Ectodermal cell (in vitro differentiated cells): ENCODE results near the gene RGS7.
"Not testable (repeated sequence)": the region's sequence is repeated elsewhere in the genome, so short reads cannot be mapped to it uniquely, and the experiment has no call there.

ENCODE experiments used
- H3K27ac ChIP-seq: 2 replicates; pipeline ENCODE4 v1.7.0; 2013; ENCODE audit warnings: mild to moderate bottlenecking, low read depth, low read length; ENCODE audit not compliant: insufficient read depth, poor library complexity, severe bottlenecking
- H3K27me3 ChIP-seq: 2 replicates; pipeline ENCODE4 v1.7.0; 2013; ENCODE audit warnings: mild to moderate bottlenecking, low read length; ENCODE audit not compliant: insufficient read depth, control insufficient read depth, poor library complexity, severe bottlenecking
- H3K36me3 ChIP-seq: one replicate; pipeline ENCODE4 v1.7.0; 2013; ENCODE audit warnings: low read length; ENCODE audit not compliant: control insufficient read depth, insufficient read depth
- H3K4me1 ChIP-seq: one replicate; pipeline ENCODE4 v1.7.0; 2013; ENCODE audit warnings: low read length; ENCODE audit not compliant: control insufficient read depth, insufficient read depth
- H3K4me3 ChIP-seq: 2 replicates; pipeline ENCODE4 v1.7.0; 2013; ENCODE audit warnings: low read depth, low read length, control low read depth; ENCODE audit not compliant: insufficient read depth
- H3K9me3 ChIP-seq: 2 replicates; pipeline ENCODE4 v1.7.0; 2013; ENCODE audit warnings: mild to moderate bottlenecking, low read length, moderate library complexity; ENCODE audit not compliant: control insufficient read depth
- WGBS, 2 experiments: methylation state at CpG; one replicate each; pipeline ENCODE4 v1.1.7; 2013; ENCODE audit warnings: missing lambda C conversion rate in 2 of 2; 5-methylcytosine and 5-hydroxymethylcytosine counted together

The RGS7 gene

DNA sequence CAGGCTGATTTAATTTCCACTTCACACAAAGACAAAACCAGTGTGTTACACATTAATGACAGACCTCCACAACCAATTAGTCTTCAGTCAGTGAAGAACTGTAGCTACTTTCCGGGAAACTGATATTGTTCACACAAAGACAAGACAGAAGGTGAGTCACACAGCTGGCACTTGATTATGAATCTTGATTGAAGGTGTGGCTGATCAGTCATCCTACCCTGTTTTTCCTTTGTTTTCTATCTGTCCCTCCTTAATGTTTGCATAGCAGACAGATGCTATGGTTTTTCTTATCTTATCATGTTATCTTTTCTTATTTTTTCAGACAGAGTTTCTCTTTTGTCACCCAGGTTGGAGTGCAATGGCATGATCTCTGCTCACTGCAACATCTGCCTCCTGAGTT lies 560.0 kb downstream of the RGS7 start:
- H3K9me3 ChIP-seq, result no peaks in the 10 kb centered on the region
- H3K36me3 ChIP-seq, result no peaks in the 10 kb centered on the region
- 92 to 96% methylated on average over 1 of the region's 1 CpG for WGBS, 2 experiments
- H3K4me3 ChIP-seq, result no peak overlapping the region
- no peak overlapping the region for H3K27ac ChIP-seq
- no peaks in the 10 kb centered on the region for H3K27me3 ChIP-seq
- H3K4me1 ChIP-seq, result no peaks in the 10 kb centered on the region

DNA sequence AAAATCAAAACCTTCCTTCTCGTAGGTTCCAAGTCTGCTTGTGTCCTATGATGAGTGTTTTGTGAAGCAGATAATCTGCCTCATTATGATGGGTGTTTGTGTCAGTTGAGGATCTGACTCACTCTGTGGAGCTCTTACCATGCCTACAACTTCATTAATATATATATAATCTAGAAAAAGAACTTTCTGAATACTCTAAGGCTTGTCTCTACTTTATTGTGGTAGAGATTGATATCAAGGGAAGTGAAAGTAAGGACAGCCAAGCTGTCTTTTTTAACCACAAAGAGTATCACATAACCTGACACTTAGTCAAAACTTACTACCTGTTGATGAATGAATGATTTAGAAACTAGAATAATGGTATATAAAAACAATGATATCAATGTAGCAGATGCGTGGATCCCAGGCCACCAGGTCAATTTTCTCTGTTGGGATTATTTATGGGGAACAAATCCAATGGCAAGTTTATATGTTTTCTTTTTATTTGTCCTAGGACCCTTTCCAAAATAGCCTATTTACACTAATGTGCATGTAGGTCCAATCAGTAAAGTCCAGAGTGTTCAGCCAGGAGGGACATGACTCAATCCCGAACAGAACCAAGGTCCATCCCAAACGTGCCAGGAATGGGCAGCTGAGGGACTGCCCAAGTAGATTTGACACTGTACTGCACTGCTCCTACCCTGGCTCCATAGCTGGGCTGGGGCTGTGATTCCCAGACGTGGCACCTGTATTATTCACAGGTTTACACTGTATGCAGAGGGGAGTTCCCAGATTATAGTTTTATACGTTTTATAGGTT lies 562.8 kb downstream of the RGS7 start:
- no peak overlapping the region for H3K4me3 ChIP-seq
- H3K27ac ChIP-seq, result no peak overlapping the region
- no peaks in the 10 kb centered on the region for H3K4me1 ChIP-seq
- H3K9me3 ChIP-seq, result no peaks in the 10 kb centered on the region
- no peaks in the 10 kb centered on the region for H3K27me3 ChIP-seq
- H3K36me3 ChIP-seq, result no peaks in the 10 kb centered on the region
- 94% methylated on average over 5 of the region's 6 CpGs for WGBS, 2 experiments

DNA sequence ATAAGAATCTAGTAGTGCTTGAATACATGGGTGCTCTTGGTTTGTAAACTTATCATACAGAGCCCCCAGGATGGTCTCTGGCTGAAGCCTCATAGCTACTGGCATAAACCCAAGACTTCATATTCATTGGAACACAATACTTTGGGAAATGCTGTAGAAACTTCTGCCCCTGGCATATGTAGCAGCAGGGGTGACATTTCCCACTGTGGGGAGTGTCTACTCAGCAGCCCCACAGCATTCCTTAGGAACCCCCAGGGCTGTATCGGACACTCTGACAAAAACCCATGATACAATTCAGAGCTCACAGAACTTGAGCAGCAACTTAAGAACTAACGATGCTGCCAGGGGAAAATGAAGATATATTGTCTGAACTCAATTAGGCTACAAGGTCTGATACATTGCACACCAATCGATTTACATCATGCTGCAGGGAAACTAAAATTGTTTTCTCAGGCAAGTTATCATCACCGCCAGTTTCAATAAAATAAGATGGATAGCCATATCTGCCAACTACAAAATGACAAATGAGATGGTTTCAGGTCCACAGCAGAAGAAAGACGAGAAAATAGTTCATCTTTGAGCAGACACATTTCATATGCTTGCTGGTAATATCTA lies 564.0 kb downstream of the RGS7 start:
- Histone ChIP-seq H3K4me3 (no peak overlapping the region), H3K4me1 (no peaks in the 10 kb centered on the region), H3K9me3 (no peaks in the 10 kb centered on the region), H3K36me3 (no peaks in the 10 kb centered on the region), H3K27ac (no peak overlapping the region), H3K27me3 (no peaks in the 10 kb centered on the region)
- 94 to 95% methylated on average over 5 of the region's 5 CpGs for WGBS, 2 experiments

DNA sequence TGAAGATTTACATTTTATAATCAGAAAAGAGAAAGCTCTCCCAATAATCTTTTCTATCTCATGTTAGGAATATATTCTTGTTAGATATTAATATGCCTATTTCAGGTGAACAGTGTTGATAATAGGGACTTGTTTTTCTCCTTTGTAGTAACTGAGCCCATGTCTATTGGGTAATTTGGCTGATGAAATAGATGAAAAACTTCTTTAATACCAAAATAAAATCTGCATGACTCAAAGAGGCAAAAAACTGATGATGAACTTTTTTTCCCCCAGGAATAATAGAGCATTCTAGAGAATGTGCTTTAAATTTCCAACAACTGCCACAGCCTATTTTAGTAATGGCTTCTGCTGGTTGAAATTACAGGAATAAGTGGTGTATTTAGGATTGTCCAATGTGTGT lies 566.1 kb downstream of the RGS7 start:
- H3K36me3 ChIP-seq, result no peaks in the 10 kb centered on the region
- H3K27ac ChIP-seq, result no peak overlapping the region
- no peaks in the 10 kb centered on the region for H3K4me1 ChIP-seq
- no peaks in the 10 kb centered on the region for H3K27me3 ChIP-seq
- H3K9me3 ChIP-seq, result no peaks in the 10 kb centered on the region
- H3K4me3 ChIP-seq, result no peak overlapping the region

- WGBS, 2 experiments, result 94 to 100% methylated on average over 1 of the region's 1 CpG
- Histone ChIP-seq H3K36me3 (no peaks in the 10 kb centered on the region), H3K9me3 (no peaks in the 10 kb centered on the region), H3K27me3 (no peaks in the 10 kb centered on the region), H3K4me1 (no peaks in the 10 kb centered on the region), H3K4me3 (no peak overlapping the region), H3K27ac (no peak overlapping the region)
Observed at GRCh38 chr1:240786880-240787279, 570.1 kb downstream of the RGS7 start.

- Histone ChIP-seq H3K27me3 (no peaks in the 10 kb centered on the region), H3K36me3 (no peaks in the 10 kb centered on the region), H3K9me3 (no peaks in the 10 kb centered on the region), H3K4me1 (no peaks in the 10 kb centered on the region), H3K4me3 (no peak overlapping the region), H3K27ac (no peak overlapping the region)
- WGBS, 2 experiments, result 94 to 96% methylated on average over 2 of the region's 2 CpGs
Observed at GRCh38 chr1:240784776-240785175, 572.2 kb downstream of the RGS7 start.

GRCh38 chr1:240783728-240784137 lies 573.3 kb downstream of the RGS7 start:
- not testable (repeated sequence) for H3K27ac ChIP-seq, H3K9me3 ChIP-seq, H3K36me3 ChIP-seq, H3K4me1 ChIP-seq, H3K27me3 ChIP-seq, H3K4me3 ChIP-seq
- WGBS, 2 experiments, result 93 to 95% methylated on average over 7 of the region's 7 CpGs

GRCh38 chr1:240776237-240776636 lies 580.8 kb downstream of the RGS7 start:
- no peaks in the 10 kb centered on the region for H3K36me3 ChIP-seq
- 70 to 77% methylated on average over 2 of the region's 2 CpGs for WGBS, 2 experiments
- H3K27me3 ChIP-seq, result no peaks in the 10 kb centered on the region
- no peak overlapping the region for H3K4me3 ChIP-seq
- H3K4me1 ChIP-seq, result no peaks in the 10 kb centered on the region
- H3K27ac ChIP-seq, result no peak overlapping the region
- H3K9me3 ChIP-seq, result no peaks in the 10 kb centered on the region

DNA sequence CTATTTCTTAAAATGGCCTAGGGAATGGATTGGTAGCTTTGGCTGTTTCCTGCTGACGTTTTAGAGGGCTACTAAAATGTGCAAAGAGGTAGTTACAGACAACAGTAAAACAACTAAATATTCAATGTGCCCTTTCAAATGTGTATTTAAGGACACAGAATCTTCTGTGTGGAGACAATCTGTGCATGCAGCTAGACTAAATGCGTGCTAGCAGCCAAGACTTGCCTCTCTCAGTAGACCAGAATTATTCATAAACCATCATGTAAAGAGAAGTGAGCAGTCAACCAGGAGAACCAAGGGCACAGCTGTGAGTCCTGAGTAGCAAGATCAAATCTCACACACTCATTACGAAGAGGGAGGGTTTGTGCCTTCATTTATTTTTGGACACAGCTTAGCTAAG lies 584.9 kb downstream of the RGS7 start:
- Histone ChIP-seq H3K27ac (no peak overlapping the region), H3K27me3 (no peaks in the 10 kb centered on the region), H3K4me3 (no peak overlapping the region), H3K36me3 (no peaks in the 10 kb centered on the region), H3K9me3 (no peaks in the 10 kb centered on the region), H3K4me1 (no peaks in the 10 kb centered on the region)
- 95 to 100% methylated on average over 2 of the region's 3 CpGs for whole genome bisulfite sequencing, 2 experiments

DNA sequence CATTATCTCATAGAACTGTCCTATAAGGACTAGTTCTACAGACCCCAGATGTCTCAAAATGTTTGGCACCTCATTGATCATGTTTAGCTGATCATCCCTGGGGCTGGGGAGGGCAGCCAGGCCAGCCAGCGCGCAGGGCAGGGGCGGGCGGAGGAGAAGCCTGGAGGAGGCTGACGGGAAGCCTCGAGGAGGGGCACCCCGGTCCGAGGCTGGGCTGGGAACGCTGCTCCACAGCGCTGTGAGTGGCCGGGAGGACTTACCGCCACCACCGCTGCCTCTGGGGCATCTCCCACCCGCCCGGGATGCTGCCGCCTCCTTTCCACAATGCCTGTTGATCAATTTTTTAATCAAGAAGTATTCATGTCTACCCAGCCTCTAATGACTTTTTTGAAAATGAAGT lies 585.6 kb downstream of the RGS7 start:
- no peaks in the 10 kb centered on the region for H3K36me3 ChIP-seq
- no peaks in the 10 kb centered on the region for H3K9me3 ChIP-seq
- H3K27me3 ChIP-seq, result no peaks in the 10 kb centered on the region
- no peak overlapping the region for H3K27ac ChIP-seq
- 90 to 93% methylated on average over 16 of the region's 16 CpGs for WGBS, 2 experiments
- no peaks in the 10 kb centered on the region for H3K4me1 ChIP-seq
- H3K4me3 ChIP-seq, result no peak overlapping the region
